ENCODE results near the gene RRAS. TPM values are rescaled to one million over a fixed set of nuclear protein-coding genes. Genes with fewer than 3 reads are reported as not detected.

The RRAS gene
- total RNA-seq, 1 experiment from 2014 or later = 55.9 TPM

- CTCF ChIA-PET = no interaction called here
- DNase-seq (ENCODE audit: low read depth, low spot score) (no peak), ATAC-seq (no peak)
- Histone ChIP-seq H3K27ac (ENCODE audit: low read depth, low read length) (no peak overlapping the region), H3K9me2 (ENCODE audit: insufficient read depth) (no peaks in the 10 kb centered on the region), H2AFZ (ENCODE audit: low read depth, low read length, poor library complexity, severe bottlenecking) (no peak overlapping the region), H3K4me1 (ENCODE audit: control insufficient read depth in 1 of 2, insufficient read depth in 2 of 2, low read length in 2 of 2) (peaks cover 28 to 36% of the 10 kb centered on the region in 2 experiments), H4K20me1 (ENCODE audit: insufficient read depth) (peaks cover 7% of the 10 kb centered on the region; the same call in 1 of the 2 replicates), H3K79me2 (ENCODE audit: insufficient read depth, low read length) (peaks cover 47% of the 10 kb centered on the region), H3K9ac (ENCODE audit: low read length) (no peak overlapping the region), H3K36me3 (ENCODE audit: control insufficient read depth in 1 of 2, insufficient read depth in 2 of 2, low read length in 2 of 2) (peaks cover 21% of the 10 kb centered on the region in 2 experiments; a peak in 3 of 4 replicates), H3K9me3 (ENCODE audit: control insufficient read depth in 1 of 2, insufficient read depth in 1 of 2, low read depth in 1 of 2, low read length in 2 of 2) (no peaks in the 10 kb centered on the region), H3K27me3 (ENCODE audit: insufficient read depth, low read length) (no peaks in the 10 kb centered on the region), H3K4me2 (ENCODE audit: low read length) (no peak overlapping the region), H3K4me3 (replicated peaks in 1 of 2; ENCODE audit: low read depth in 1 of 2, low read length in 2 of 2) (no peak overlapping the region)
- RAD21 ChIA-PET (ENCODE audit: low non-redundant PET in 1 of 2, low total read pairs in 2 of 2, uncharacterized antibody in 2 of 2, unreplicated experiment in 2 of 2) = no interaction called here
- intact Hi-C loops (cut with micrococcal nuclease) = loop anchor here (2.0 kb wide), 1 partner anchor 23 kb away; no protein-coding TSS in a partner anchor
- POLR2A ChIA-PET = interaction anchor here (1.5 kb wide), 1 partner anchor 24 kb away, joined by 3 read pairs; the partner anchor contains the start of gene RRAS
- TF ChIP-seq EZH2 (IDR thresholded peaks at IDR 0.05) (no peak), RAD21 (IDR thresholded peaks at IDR 0.05; ENCODE audit: low read depth) (no peak), SP1 (IDR thresholded peaks at IDR 0.05; ENCODE audit: low read depth) (no peak), TCF7L2 (IDR thresholded peaks at IDR 0.05; ENCODE audit: borderline replicate concordance, extremely low read depth, insufficient read depth, insufficient read length) (no peak), ZNF274 (IDR thresholded peaks at IDR 0.05; ENCODE audit: low read depth, low read length) (no peak), EGR1 (IDR thresholded peaks at IDR 0.05; ENCODE audit: low read depth) (no peak)
- no TSS peak for BruUV-seq (replicated peaks)
These were observed 24.1 kb downstream of the RRAS start for GRCh38 chr19:49615861-49616260.

GRCh38 chr19:49614096-49614833 is 25.7 kb downstream of the RRAS start:
- H3K4me3 ChIP-seq (replicated peaks in 1 of 2; ENCODE audit: low read depth in 1 of 2, low read length in 2 of 2) = peak overlapping the region in 1 of 2 experiments; percentile 48; a peak in 3 of 4 replicates

More at GRCh38 chr19:49614096-49614833, 25.7 kb downstream of the RRAS start:
- Histone ChIP-seq H3K36me3 (ENCODE audit: control insufficient read depth in 1 of 2, insufficient read depth in 2 of 2, low read length in 2 of 2) (peaks cover 21% of the 10 kb centered on the region in 2 experiments; a peak in 3 of 4 replicates), H3K4me1 (ENCODE audit: control insufficient read depth in 1 of 2, insufficient read depth in 2 of 2, low read length in 2 of 2) (peaks cover 28 to 36% of the 10 kb centered on the region in 2 experiments), H4K20me1 (ENCODE audit: insufficient read depth) (peaks cover 7% of the 10 kb centered on the region; the same call in 1 of the 2 replicates), H3K9me2 (ENCODE audit: insufficient read depth) (no peaks in the 10 kb centered on the region), H3K79me2 (ENCODE audit: insufficient read depth, low read length) (peaks cover 58% of the 10 kb centered on the region), H3K9ac (ENCODE audit: low read length) (peak overlapping the region; percentile 43), H2AFZ (ENCODE audit: low read depth, low read length, poor library complexity, severe bottlenecking) (no peak overlapping the region), H3K27me3 (ENCODE audit: insufficient read depth, low read length) (no peaks in the 10 kb centered on the region), H3K27ac (ENCODE audit: low read depth, low read length) (peak overlapping the region; percentile 69), H3K9me3 (ENCODE audit: control insufficient read depth in 1 of 2, insufficient read depth in 1 of 2, low read depth in 1 of 2, low read length in 2 of 2) (no peaks in the 10 kb centered on the region), H3K4me2 (ENCODE audit: low read length) (peak overlapping the region; percentile 69)
- no TSS peak for BruUV-seq (replicated peaks)
- DNase-seq (ENCODE audit: low read depth, low spot score) (no peak), ATAC-seq (peak; percentile 84)
- TF ChIP-seq FOSL1 (IDR thresholded peaks at IDR 0.05; ENCODE audit: low read depth) (peak; percentile 84), POLR2AphosphoS5 (IDR thresholded peaks at IDR 0.05; ENCODE audit: low read depth, low read length) (peak; percentile 37; the same call in 1 of the 2 replicates), SIN3A (IDR thresholded peaks at IDR 0.05; ENCODE audit: low read depth) (no peak), SP1 (IDR thresholded peaks at IDR 0.05; ENCODE audit: low read depth) (peak; percentile 63; the same call in 1 of the 2 replicates), CTCF (IDR thresholded peaks at IDR 0.05 in 2 of 3, conservative IDR thresholded peaks at IDR 0.05 in 1 of 3; ENCODE audit: borderline replicate concordance in 1 of 3, insufficient read depth in 1 of 3, low read depth in 2 of 3, low read length in 2 of 3) (peak in 1 of 3 experiments; percentile 23; a peak in 2 of 6 replicates), JUND (IDR thresholded peaks at IDR 0.05) (peak; percentile 78)
- intact Hi-C loops (cut with micrococcal nuclease) = loop anchor here (2.0 kb wide), 1 partner anchor 25 kb away; no protein-coding TSS in a partner anchor
- ChIA-PET CTCF (no interaction called here), RAD21 (ENCODE audit: low non-redundant PET in 1 of 2, low total read pairs in 2 of 2, uncharacterized antibody in 2 of 2, unreplicated experiment in 2 of 2) (no interaction called here), POLR2A (interaction anchor here (1.5 kb wide), 1 partner anchor 26 kb away, joined by 3 read pairs; the partner anchor contains the start of gene RRAS)

Measured in HCT116 (cell line).